Gastrocnemius medialis (tissue), 4 donors: ENCODE data around the gene PIBF1. TPM values are rescaled to one million over a fixed set of nuclear protein-coding genes. Genes with fewer than 3 reads are reported as not detected.
"Not testable (repeated sequence)": the region's sequence is repeated elsewhere in the genome, so short reads cannot be mapped to it uniquely, and the experiment has no call there.

Experiments used
- ATAC-seq, 2 donors: fragments of 150-250 bp; one replicate each; pipeline ENCODE4 v1.9.1; 2016
- DNase-seq, 2 donors: peaks; one replicate each; pipeline ENCODE4 v3.0.0-alpha.2; 2019
- H3K27ac ChIP-seq, 4 donors: fragments of 200-600 bp; sonication (generic); 1 replicate in 1 of 4; 2 replicates in 3 of 4; pipeline ENCODE4 v1.5.1; 2016 to 2018; ENCODE audit warnings: mild to moderate bottlenecking in 2 of 4, moderate library complexity in 1 of 4
- H3K27me3 ChIP-seq, 3 donors: fragments of 200-600 bp; sonication (generic) in 2 of 3; 1 replicate in 1 of 3; 2 replicates in 2 of 3; pipeline versions ENCODE4 v1.5.1 to v1.6.0; 2016 to 2019; ENCODE audit warnings: mild to moderate bottlenecking in 1 of 3, moderate library complexity in 1 of 3
- H3K36me3 ChIP-seq, 2 donors: fragments of 200-600 bp; sonication (generic) in 1 of 2; one replicate each; pipeline ENCODE4 v1.5.1; 2017 to 2018
- H3K4me1 ChIP-seq, 2 donors: fragments of 200-600 bp; sonication (generic) in 1 of 2; one replicate each; pipeline ENCODE4 v1.5.1; 2016 to 2017; ENCODE audit warnings: mild to moderate bottlenecking in 2 of 2
- H3K4me3 ChIP-seq, 4 donors: fragments of 200-600 bp; sonication (generic) in 3 of 4; 1 replicate in 1 of 4; 2 replicates in 3 of 4; pipeline ENCODE4 v1.5.1; 2016 to 2019; ENCODE audit warnings: mild to moderate bottlenecking in 2 of 4
- H3K9me3 ChIP-seq, 3 donors: fragments of 200-600 bp; sonication (generic) in 2 of 3; 1 replicate in 1 of 3; 2 replicates in 2 of 3; pipeline ENCODE4 v1.5.1; 2016 to 2019
- CTCF ChIP-seq, 5 experiments: fragments of 450-650 bp in 3 of 5; fragments of 200-600 bp in 2 of 5; sonication (generic) in 2 of 5; IDR thresholded peaks in 4 of 5; conservative IDR thresholded peaks in 1 of 5; 1 replicate in 4 of 5; 2 replicates in 1 of 5; pipeline ENCODE4 v1.5.1; 2016 to 2019; ENCODE audit warnings: antibody characterized with exemption in 5 of 5, mild to moderate bottlenecking in 3 of 5, moderate library complexity in 3 of 5
- POLR2A ChIP-seq, 2 donors: fragments of 450-650 bp; IDR thresholded peaks; one replicate each; pipeline ENCODE4 v1.6.1; 2017; ENCODE audit warnings: antibody characterized with exemption in 2 of 2, mild to moderate bottlenecking in 2 of 2, moderate library complexity in 2 of 2
- in situ Hi-C, 4 donors: fragments of 200-750 bp; cut with MboI; loops; one replicate each; pipeline versions ENCODE4 v1.15.0 to v1.8.0; 2017; ENCODE audit warnings: low sequenced_read_pairs in 4 of 4
- intact Hi-C: fragments of 100-400 bp; cut with DNase I; formaldehyde crosslinking; loops from one replicate; pipeline ENCODE4 v1.15.1; 2023; ENCODE audit warnings: low total_unique reads
- total RNA-seq, 4 donors: library from RNA; depleted of rRNA; stranded (reverse); fragments of >200 nt; gene quantifications; one replicate each; pipeline versions ENCODE4 v1.1.0 to v1.2.3, GENCODE V29; 2016

PIBF1 gene
- total RNA-seq, 4 donors from 2014 or later, result 5.3 to 10.0 (median 7.4) TPM

GRCh38 chr13:72823724-72824123 lies 41.8 kb downstream of the PIBF1 start:
- no peak for TF ChIP-seq CTCF (IDR thresholded peaks at IDR 0.05 in 4 of 5, conservative IDR thresholded peaks at IDR 0.05 in 1 of 5)
- no peak for TF ChIP-seq POLR2A (IDR thresholded peaks at IDR 0.05)
- intact Hi-C loops, result no loop called here

GRCh38 chr13:72834601-72835000 lies 52.7 kb downstream of the PIBF1 start:
- in situ Hi-C loops (no loop called here), intact Hi-C loops (no loop called here)
- TF ChIP-seq POLR2A (IDR thresholded peaks at IDR 0.05), result no peak
- TF ChIP-seq CTCF (IDR thresholded peaks at IDR 0.05 in 4 of 5, conservative IDR thresholded peaks at IDR 0.05 in 1 of 5), result no peak
- Histone ChIP-seq H3K9me3 (no peaks in the 10 kb centered on the region), H3K27ac (no peak overlapping the region), H3K27me3 (no peaks in the 10 kb centered on the region), H3K4me1 (no peaks in the 10 kb centered on the region), H3K36me3 (peaks cover 0 to 14% of the 10 kb centered on the region in 2 donors), H3K4me3 (no peak overlapping the region)
- no peak for ATAC-seq
- no peak for DNase-seq

More at GRCh38 chr13:72823724-72824123, 41.8 kb downstream of the PIBF1 start:
- Histone ChIP-seq H3K9me3 (no peaks in the 10 kb centered on the region), H3K27ac (no peak overlapping the region), H3K27me3 (no peaks in the 10 kb centered on the region), H3K4me1 (no peaks in the 10 kb centered on the region), H3K36me3 (peaks cover 0 to 32% of the 10 kb centered on the region in 2 donors), H3K4me3 (no peak overlapping the region)
- ATAC-seq (no peak), DNase-seq (no peak)
- in situ Hi-C loops, result loop anchor here (25.0 kb wide), 2 partner anchors 239 to 889 kb away; partner anchors contain the start of gene KLF5 (in 1 of the 4)

GRCh38 chr13:72839831-72840426 lies 58.0 kb downstream of the PIBF1 start:
- Histone ChIP-seq H3K9me3 (no peaks in the 10 kb centered on the region), H3K36me3 (peaks cover 0 to 5% of the 10 kb centered on the region in 2 donors), H3K4me3 (no peak overlapping the region), H3K4me1 (no peaks in the 10 kb centered on the region), H3K27ac (no peak overlapping the region), H3K27me3 (no peaks in the 10 kb centered on the region)
- intact Hi-C loops (loop anchor here (2.0 kb wide), 1 partner anchor 869 kb away; no protein-coding TSS in a partner anchor), in situ Hi-C loops (no loop called here)
- no peak for TF ChIP-seq POLR2A (IDR thresholded peaks at IDR 0.05)
- peak in 4 of 5 experiments; percentile 17 to 56 (median 44) for TF ChIP-seq CTCF (IDR thresholded peaks at IDR 0.05 in 4 of 5, conservative IDR thresholded peaks at IDR 0.05 in 1 of 5)
- peak in 1 of 2 donors; percentile 78 for ATAC-seq
- no peak for DNase-seq

GRCh38 chr13:72842991-72843390 lies 61.1 kb downstream of the PIBF1 start:
- ATAC-seq (no peak), DNase-seq (no peak)
- H3K4me1 ChIP-seq, result no peaks in the 10 kb centered on the region
- in situ Hi-C loops (no loop called here), intact Hi-C loops (no loop called here)
- no peaks in the 10 kb centered on the region for H3K9me3 ChIP-seq
- no peak overlapping the region for H3K27ac ChIP-seq
- H3K4me3 ChIP-seq, result no peak overlapping the region
- TF ChIP-seq POLR2A (IDR thresholded peaks at IDR 0.05), result no peak
- TF ChIP-seq CTCF (IDR thresholded peaks at IDR 0.05 in 4 of 5, conservative IDR thresholded peaks at IDR 0.05 in 1 of 5), result no peak
- H3K36me3 ChIP-seq, result peaks cover 0 to 1% of the 10 kb centered on the region in 2 donors
- no peaks in the 10 kb centered on the region for H3K27me3 ChIP-seq

GRCh38 chr13:72845148-72845547 lies 63.2 kb downstream of the PIBF1 start:
- H3K9me3 ChIP-seq, H3K4me1 ChIP-seq, intact Hi-C loops, H3K4me3 ChIP-seq, DNase-seq, H3K27me3 ChIP-seq, H3K36me3 ChIP-seq, H3K27ac ChIP-seq, ATAC-seq, in situ Hi-C loops: not testable (repeated sequence)
